Breast epithelium (tissue), 3 donors: ENCODE results near the gene DIRAS1.

Experiments used
- POLR2AphosphoS5 ChIP-seq, 3 donors: sonication (generic); formaldehyde crosslinking; IDR thresholded peaks; one replicate each; pipeline ENCODE4 v1.6.1; 2017; ENCODE audit warnings: antibody characterized with exemption in 3 of 3
- TF ChIP-seq, protein P1 (sequence below), 3 donors: fragments of 450-650 bp; IDR thresholded peaks; one replicate each; pipeline ENCODE4 v1.5.1; 2016 to 2017; ENCODE audit warnings: antibody characterized with exemption in 3 of 3, mild to moderate bottlenecking in 3 of 3, moderate library complexity in 3 of 3

DNA sequence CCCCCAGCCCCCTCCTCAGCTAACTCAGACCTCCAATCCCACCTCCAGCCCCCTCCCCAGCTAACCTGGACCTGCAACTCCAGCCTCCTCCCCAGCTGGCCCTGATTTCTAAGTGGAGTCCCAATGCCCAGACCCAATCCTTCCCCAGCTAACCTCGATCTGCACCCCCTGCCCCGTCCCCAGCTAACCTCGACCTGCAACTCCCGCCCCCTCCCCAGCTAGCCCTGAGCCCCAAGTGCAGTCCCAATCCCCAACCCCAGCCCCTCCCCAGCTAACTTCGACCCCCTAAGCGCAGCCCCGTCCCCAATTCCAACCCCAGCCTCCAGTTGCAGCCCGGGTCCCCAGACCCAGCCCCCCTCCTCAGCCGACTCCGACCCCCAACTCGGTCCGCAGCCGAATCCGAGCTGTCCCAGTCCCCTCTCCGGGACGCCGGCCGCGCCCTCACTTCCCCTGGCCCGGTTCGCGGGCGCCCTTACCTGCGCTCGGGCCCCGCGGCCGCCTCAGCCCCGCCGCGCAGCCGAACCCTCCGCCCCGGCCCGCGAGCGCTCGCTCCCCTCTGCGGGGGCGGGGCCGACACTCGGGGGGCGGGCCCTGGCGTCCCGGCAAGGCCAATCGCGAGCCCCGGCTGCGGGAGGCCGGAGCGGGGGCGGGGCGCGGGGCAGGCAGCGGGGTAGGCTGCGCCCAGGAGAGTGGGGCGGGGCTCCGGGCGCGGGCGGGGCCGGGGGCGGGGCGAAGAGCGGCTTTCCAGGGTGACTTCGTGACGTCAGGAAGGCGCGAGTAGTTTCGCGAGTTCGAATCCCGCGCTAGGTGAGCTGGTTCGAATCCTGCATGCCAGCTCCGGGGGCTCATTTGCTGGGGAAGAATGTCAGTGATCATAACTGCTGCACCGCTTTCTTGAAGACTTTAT is 18.7 kb downstream of the DIRAS1 start, which contains the start of gene GNG7:
- TF ChIP-seq, protein P1, sequence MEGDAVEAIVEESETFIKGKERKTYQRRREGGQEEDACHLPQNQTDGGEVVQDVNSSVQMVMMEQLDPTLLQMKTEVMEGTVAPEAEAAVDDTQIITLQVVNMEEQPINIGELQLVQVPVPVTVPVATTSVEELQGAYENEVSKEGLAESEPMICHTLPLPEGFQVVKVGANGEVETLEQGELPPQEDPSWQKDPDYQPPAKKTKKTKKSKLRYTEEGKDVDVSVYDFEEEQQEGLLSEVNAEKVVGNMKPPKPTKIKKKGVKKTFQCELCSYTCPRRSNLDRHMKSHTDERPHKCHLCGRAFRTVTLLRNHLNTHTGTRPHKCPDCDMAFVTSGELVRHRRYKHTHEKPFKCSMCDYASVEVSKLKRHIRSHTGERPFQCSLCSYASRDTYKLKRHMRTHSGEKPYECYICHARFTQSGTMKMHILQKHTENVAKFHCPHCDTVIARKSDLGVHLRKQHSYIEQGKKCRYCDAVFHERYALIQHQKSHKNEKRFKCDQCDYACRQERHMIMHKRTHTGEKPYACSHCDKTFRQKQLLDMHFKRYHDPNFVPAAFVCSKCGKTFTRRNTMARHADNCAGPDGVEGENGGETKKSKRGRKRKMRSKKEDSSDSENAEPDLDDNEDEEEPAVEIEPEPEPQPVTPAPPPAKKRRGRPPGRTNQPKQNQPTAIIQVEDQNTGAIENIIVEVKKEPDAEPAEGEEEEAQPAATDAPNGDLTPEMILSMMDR (IDR thresholded peaks at IDR 0.05), result no peak
- TF ChIP-seq POLR2AphosphoS5 (IDR thresholded peaks at IDR 0.05), result no peak
